ENCODE results near the gene IL1RL1.

Gene IL1RL1

GRCh38 chr2:102310964-102311640, at the start of gene IL1RL1:
IL1RL1 (plus strand) TSS chr2:102311563; CDS start chr2:102338265, 26,702 bp downstream.
- no peak for DNase-seq

DNA sequence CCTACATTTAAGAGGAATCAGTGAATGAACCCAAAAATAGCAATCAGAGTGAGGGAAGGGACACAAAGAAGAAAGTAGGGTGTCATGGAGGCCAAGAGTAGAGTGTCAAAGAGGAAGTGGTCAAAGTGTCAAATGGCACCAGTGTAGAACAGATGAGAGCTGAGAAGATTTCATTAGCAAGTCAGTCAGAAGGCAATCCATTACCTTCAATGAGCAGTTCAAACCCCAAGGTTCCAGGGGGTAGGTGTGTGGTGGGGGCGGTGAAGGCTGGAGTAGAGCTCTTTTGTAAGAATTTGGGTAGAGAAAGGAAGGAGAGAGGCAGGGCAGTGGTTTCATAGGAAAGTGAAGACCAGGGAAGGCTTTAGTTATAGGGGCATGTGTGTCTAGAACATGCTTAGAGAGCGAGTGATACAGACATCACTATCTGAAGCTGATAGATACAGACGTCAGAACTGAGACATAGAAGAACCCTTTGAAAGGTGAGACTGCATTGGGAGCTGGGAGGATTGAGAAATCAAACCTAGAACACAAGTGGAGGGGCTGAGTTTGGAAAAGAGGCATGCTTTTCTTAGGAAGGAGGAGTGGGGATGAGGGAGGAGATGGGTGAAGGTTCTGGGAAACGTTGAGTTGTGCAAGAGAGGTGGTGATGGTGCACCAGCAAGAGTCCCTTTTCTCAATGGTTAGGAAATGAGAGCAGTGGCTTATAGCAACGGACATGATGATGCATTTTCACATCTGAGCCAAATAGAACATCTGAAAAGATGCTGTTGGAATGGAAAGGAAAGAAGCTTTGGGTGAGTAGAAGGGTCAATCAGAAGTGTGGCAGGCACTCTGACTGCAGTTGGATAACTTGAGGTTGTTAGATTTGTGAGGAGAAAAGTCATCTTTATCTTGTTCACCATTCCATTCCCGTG, 48.9 kb upstream of the IL1RL1 start:
- DNase-seq, result no peak

DNA sequence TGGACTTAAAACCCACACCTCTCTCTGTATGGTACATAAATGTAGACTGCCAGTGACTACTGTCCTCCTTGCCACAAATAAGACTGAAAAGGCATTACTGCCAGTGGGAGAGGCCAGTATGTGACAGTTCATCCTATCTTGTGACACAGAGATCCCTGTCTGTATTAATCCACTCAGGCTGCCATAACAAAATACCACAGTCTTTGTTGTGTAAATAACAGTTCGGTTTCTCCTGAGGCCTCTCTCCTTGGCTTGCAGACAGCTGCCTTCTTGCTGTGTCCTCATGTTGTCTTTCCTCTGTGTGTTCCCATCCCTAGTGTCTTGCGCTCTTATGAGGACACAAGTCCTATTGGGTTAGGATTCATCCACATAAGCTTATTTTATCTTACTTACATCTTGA, 46.4 kb upstream of the IL1RL1 start:
- DNase-seq, result no peak

DNA sequence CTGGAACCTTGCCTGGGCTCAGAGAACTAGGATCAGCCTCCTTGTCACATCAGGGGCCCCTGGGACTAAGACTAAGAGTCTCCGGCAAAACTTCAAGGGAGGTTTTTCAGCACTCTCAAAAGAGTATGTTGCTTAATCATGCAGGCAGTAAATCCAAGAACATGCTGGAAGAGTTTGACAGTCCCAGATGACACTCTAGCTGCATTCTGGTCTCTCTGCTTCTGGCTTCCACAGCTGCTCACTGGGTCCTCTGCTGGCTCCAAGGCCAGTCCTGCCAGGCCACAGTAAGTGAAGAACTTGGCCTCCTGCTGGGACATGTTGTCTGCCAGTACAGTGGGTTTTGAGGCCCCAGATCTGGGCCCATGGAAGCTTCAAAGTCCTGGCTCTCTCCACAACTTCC, 45.2 kb upstream of the IL1RL1 start:
- DNase-seq, result no peak

GRCh38 chr2:102267774-102268173, 43.6 kb upstream of the IL1RL1 start:
- DNase-seq, result no peak

DNA sequence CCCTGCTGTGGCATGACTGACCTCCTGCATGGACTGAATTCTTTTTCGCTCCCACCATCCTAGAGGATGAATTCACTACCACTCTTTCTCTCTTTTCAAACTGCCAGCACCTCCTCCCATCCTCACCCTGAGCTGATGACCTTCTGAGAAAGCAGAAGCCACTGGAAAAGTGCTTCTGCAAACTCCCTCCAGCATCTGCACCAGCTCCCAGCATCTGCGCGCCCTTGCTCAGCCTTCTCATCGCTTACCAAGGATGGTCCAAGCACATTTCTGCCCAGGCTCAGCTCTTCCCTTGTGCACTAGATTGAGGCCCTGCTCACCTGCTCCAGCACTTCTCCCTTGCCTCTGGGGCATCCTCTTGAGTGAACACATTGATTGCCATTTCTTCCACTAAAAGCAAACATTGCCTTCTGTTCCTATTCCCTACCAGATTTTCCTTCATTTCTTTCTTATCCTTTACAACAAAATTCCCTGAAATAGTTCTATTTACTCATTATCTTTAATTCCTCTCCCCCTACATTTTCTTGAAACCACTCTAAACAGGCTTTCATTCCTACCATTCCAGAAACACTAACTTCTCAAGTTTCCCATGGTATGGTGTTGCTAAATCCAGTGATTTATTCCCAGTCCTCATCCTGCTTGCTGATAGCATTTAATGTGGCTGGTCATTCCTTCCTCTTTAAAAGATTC, 42.7 kb upstream of the IL1RL1 start:
- no peak for DNase-seq

DNA sequence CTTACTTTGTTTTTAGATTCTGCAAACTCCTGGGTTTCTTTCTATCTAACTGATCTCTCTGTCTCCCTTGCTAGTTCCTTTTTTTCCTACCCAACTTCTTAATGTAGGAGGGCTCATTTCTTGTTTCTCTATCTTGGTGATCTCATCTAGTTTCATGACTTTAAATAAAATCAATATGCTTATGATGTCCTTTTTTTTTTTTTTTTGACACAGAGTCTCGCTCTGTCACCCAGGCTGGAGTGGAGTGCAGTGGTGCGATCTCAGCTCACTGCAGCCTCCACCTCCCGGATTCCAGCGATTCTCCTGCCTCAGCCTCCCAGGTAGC, 42.2 kb upstream of the IL1RL1 start:
- no peak for DNase-seq

- no peak for DNase-seq
Observed at GRCh38 chr2:102271844-102272243, 39.5 kb upstream of the IL1RL1 start.

DNA sequence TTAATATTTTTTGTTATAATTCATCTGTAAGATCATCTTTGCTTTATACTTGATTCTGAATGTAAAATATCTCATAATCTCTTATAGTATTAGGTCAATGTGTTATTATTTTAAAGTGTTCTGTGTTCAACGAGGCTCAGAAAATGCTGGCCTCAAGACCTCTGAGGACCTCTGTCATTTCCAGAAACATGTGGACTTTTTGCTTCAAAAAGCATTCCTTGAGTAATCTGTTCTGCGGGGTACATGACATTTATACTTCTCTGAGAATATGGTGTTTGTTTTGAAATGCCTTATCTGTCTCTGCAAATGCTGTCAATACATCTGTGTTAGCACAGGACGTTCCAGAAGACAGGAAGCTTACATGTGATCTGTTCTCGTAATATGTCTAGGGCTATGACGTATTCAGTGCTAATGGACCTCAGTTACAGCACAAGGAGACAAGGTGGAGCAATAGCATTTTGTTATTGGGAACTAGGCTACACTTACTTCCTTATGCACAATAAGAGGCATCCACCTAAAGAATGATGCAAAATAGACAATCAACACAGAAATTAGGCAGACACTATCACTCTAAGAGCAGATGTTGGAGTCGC, 37.6 kb upstream of the IL1RL1 start:
- no peak for DNase-seq

DNA sequence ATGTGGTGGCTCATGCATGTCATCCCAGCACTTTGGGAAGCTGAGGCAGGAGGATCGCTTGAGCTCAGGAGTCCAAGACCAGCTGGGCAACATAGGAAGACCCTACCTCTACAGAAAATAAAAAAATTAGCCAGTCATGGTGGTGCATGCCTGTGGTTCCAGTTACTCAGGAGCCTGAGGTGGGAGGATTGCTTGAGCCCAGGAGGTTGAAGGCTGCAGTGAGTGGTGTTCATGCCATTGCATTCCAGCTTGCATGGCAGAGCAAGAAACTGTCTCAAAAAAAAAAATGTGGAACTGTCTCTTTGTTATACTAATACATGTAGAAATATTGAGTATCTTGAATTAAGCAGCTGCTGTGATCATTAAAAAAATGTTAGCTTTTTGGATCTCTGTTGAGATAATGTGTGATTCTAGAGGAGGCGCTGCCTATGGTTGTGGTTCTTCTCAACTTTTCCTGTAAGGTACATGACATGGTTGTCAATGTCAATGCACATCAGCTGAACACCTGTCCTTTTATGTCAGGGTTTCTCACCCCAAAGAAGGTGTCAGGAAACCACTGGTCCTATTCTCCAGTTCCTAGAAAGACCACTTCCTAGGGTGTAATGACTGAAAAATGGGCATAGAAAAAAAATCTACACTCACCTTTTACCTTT, 34.7 kb upstream of the IL1RL1 start:
- no peak for DNase-seq

GRCh38 chr2:102277202-102277700, 34.1 kb upstream of the IL1RL1 start:
- DNase-seq, result no peak

- DNase-seq, result no peak
Observed at GRCh38 chr2:102278720-102279390, 32.5 kb upstream of the IL1RL1 start.

DNA sequence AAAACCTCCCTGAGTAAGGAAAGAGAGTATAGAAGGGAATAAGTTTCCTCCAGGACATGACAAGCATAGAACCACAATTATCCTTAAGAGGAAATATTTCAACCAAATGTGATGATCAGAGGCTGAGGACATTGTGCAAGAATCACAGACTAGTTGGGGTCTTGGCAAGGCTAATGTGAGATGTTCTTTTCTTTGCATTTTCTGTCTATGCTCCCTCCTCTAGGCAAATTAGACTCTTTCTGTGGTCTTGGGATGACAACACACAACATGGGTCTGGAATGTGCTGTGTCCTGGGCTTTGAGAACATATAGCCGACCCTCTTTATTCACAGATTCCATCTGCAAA, 32.0 kb upstream of the IL1RL1 start:
- no peak for DNase-seq

DNA sequence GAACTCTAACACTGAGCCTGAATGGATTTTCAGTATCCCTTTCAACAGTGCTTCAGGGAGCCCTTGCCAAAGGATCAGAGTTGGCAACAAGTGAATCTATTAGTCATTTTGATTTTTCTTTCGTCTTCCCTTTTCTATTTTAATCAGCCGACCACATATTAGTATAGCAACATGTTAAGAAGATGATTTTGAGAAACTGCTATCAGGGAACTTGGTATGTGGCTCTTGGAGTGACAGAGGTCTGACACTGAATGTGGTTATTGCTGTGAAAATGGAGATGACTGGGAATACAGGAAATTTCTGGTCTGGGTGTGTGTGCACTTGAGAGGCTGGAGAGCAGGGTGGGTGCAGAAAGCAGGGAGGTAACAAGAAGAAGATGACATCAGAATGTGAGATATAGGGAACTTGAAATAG, 28.7 kb upstream of the IL1RL1 start:
- DNase-seq, result no peak

- DNase-seq, result no peak
Observed at GRCh38 chr2:102283996-102284395, 27.4 kb upstream of the IL1RL1 start.

GRCh38 chr2:102284611-102285010, 26.8 kb upstream of the IL1RL1 start:
- DNase-seq, result no peak

DNA sequence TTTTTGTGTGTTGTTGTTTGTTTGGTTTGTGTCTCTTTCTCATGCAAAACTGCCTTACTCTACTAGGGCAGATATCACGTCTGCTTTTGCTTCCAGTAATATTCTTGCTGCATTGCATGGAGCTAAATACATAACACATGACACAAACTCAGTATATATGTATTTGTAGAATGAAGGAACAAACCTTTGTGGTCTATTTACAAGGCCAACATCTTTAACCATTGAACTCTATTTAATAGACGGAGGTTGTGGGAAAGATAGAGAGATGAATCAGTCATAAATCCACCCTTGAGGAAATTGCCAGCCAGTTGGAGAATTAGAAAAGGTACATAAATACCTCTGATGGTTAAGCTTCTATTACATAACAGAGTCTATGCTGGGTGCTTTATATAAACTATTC, 26.0 kb upstream of the IL1RL1 start:
- no peak for DNase-seq

DNA sequence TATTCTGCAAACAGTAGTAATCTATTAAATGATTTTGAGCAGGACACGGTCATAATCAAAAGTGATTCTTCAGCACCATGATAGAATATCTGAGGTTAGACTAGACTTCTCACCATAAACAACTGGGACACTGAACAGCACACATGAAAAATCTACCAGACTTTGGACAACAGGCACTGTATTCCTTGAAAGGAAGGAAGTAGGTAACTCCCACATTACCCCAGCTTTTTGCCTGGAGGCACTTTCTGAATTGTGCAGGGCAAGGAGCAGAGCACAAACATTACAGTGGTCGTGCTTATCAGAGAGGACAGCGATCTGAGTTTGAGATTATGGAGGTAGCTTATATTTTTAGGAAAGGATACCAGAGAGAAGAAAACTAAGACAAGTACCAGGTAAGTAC, 25.3 kb upstream of the IL1RL1 start:
- no peak for DNase-seq

DNA sequence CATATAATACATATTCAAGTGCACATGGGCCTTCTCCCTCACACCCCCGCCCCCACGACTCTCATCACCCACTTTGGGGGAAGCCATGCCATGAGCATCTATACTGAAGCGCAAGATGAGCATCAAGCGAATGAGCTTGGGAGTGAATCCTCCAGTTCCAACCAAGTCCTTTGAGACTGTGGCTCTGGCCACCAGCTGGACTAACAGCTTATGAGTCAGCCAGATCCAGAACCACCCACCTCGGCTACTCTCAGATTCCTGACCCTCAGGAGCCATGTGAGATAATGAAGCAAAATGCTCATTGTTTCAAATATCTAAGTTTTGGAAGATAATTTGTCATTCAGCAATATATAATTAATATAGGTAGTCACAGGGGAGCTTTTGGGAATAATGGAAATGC, 22.2 kb upstream of the IL1RL1 start:
- no peak for DNase-seq

GRCh38 chr2:102290594-102290993, 20.8 kb upstream of the IL1RL1 start:
- DNase-seq, result no peak

DNA sequence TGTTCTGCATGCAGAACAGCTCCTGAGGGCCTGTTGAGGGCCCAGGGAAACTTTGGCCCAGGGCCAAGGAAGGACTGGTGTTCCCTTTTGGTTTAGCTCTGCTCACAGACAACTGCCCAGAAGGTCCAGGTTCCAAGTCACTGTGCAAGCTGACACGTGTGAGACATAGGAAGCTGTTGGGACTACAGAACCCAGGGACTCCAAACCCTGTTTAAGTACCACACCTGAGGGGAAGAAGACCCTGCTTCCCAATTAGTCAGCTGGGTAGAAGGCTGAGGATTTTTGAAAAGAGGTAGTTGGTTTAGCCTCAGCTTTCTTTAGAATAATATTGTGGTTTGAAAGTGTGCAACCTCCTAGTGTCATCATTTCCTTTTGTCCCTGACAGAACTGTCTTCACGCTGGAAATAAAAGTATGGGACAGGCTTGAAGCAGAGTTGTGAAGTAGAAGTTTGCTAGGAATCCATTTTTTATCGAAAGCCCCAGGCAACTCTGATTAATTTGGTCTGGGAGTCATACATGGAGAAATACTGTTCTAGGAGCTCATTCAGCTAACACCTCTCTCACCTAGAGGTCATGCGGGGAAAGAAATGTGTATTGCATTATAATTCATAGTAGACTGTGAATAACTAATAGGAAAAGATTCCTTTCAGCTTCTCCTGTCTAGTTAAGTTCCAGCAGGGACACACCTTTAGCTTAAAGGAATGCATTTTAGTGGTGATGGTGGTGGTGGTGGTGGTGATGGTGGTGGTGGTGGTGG, 19.9 kb upstream of the IL1RL1 start:
- no peak for DNase-seq
